Raji (cell line): ENCODE data around the gene EGFLAM.

Source experiments
- POLR2A ChIP-seq: IDR thresholded peaks from 2 replicates; pipeline ENCODE4 v1.6.1; 2011; ENCODE audit warnings: low read depth, low read length, control low read depth; ENCODE audit not compliant: insufficient read depth

The EGFLAM gene

DNA sequence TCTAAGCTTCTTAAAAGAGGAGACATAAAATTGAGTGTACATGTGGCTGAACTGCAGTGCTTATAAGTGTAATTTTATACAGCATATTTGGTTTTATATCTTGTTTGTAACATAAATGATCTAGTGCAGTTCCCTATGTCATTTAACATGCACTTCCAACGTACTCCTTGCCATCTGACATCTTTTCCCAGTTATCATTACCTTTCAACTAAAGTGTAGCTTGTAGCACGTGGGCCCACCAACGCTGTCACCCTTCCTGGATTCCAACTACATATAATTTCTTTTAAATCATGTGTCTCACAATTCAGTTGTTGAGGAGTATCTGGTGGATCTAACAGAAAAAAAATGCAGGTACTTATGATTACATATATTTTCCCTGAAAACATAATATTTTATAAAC is 247.9 kb downstream of the EGFLAM start:
- no peak for TF ChIP-seq POLR2A

DNA sequence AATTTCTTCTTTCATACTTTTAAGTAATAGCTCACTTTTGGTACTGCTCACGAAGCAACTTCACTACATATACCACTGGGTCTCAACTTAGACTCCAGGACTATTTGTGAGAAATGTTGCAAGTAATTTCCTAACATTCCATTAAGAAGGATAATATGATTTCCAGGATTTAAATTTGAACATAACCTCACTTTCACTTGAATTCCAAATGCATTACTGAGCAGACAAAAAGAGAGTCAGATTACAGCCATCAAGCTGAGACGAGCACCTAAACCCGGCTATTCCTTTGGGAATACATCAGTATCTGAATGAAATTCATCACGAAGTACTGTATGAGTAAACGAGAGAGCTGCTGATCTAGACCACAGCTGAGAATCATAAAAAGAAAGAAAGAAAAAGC is 250.8 kb downstream of the EGFLAM start:
- no peak for TF ChIP-seq POLR2A
